ENCODE results near the gene BPI.

DNA sequence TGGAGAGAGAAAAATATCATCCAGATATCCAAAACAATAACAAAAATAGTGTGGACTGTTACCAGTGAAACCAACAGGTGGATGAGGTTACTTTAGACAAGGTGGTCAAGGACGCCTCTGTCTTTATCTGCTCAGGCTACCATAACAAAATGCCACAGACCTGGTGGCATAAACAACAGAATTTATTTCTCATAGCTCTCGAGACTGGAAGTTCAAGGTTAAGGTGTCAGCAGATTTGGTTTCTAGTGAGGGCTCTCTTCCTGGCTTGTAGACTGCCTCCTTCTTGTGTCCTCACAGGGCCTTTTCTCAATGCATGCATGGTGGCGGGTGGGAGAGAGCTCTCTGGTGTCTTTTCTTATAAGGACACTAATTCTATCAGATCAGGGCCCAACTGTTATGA is 21.2 kb downstream of the BPI start:
- TF ChIP-seq, protein P1, sequence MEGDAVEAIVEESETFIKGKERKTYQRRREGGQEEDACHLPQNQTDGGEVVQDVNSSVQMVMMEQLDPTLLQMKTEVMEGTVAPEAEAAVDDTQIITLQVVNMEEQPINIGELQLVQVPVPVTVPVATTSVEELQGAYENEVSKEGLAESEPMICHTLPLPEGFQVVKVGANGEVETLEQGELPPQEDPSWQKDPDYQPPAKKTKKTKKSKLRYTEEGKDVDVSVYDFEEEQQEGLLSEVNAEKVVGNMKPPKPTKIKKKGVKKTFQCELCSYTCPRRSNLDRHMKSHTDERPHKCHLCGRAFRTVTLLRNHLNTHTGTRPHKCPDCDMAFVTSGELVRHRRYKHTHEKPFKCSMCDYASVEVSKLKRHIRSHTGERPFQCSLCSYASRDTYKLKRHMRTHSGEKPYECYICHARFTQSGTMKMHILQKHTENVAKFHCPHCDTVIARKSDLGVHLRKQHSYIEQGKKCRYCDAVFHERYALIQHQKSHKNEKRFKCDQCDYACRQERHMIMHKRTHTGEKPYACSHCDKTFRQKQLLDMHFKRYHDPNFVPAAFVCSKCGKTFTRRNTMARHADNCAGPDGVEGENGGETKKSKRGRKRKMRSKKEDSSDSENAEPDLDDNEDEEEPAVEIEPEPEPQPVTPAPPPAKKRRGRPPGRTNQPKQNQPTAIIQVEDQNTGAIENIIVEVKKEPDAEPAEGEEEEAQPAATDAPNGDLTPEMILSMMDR (IDR thresholded peaks at IDR 0.05; ENCODE audit: low read length), result no peak
- no peak for TF ChIP-seq EZH2 (IDR thresholded peaks at IDR 0.05; ENCODE audit: borderline replicate concordance, low read length)
